Neural cell (in vitro differentiated cells): ENCODE results near the gene LUZP1.

Experiments
- MXI1 ChIP-seq: fragments of 450-650 bp; conservative IDR thresholded peaks from 2 replicates; pipeline ENCODE4 v1.6.1; 2014; ENCODE audit warnings: antibody characterized with exemption, mild to moderate bottlenecking; ENCODE audit not compliant: poor library complexity, severe bottlenecking
- TF ChIP-seq, protein P1 (sequence below): fragments of 450-650 bp; IDR thresholded peaks from 2 replicates; pipeline ENCODE4 v1.5.1; 2014; ENCODE audit warnings: antibody characterized with exemption, mild to moderate bottlenecking, moderate library complexity; ENCODE audit not compliant: poor library complexity, severe bottlenecking
- TF ChIP-seq, protein P2 (sequence below): IDR thresholded peaks from 2 replicates; pipeline ENCODE4 v1.6.1; 2012; ENCODE audit warnings: borderline replicate concordance

DNA sequence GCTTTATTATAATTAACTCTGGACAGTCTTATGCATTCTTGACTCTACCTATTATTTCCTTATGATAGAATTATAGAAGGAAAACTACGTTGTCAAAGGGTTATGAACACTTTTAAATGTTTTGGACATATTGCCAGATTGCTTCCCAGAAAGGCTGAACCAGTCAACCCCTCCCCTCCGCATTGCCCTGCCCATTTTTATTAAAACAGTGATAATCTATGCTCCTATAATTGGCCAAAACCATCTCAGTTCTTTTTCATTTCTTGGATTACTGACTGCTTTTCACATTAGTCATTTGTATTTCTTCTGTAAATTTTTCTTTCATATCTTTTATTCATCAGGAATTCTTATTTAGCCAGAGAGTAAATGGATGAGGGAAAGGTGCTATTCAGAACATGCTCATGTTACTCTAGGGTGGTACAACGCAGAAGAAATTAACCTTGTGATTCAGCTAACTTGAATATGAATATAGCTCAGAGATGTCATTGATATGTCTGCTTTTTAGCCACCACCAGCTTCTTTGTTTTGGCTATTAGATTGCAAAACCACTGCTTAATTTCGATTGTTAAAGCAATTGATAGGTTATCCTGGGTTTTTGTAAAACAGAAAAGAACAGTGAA lies 117.3 kb downstream of the LUZP1 start:
- TF ChIP-seq, protein P1, sequence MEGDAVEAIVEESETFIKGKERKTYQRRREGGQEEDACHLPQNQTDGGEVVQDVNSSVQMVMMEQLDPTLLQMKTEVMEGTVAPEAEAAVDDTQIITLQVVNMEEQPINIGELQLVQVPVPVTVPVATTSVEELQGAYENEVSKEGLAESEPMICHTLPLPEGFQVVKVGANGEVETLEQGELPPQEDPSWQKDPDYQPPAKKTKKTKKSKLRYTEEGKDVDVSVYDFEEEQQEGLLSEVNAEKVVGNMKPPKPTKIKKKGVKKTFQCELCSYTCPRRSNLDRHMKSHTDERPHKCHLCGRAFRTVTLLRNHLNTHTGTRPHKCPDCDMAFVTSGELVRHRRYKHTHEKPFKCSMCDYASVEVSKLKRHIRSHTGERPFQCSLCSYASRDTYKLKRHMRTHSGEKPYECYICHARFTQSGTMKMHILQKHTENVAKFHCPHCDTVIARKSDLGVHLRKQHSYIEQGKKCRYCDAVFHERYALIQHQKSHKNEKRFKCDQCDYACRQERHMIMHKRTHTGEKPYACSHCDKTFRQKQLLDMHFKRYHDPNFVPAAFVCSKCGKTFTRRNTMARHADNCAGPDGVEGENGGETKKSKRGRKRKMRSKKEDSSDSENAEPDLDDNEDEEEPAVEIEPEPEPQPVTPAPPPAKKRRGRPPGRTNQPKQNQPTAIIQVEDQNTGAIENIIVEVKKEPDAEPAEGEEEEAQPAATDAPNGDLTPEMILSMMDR: no peak
- TF ChIP-seq MXI1: no peak
- TF ChIP-seq, protein P2, sequence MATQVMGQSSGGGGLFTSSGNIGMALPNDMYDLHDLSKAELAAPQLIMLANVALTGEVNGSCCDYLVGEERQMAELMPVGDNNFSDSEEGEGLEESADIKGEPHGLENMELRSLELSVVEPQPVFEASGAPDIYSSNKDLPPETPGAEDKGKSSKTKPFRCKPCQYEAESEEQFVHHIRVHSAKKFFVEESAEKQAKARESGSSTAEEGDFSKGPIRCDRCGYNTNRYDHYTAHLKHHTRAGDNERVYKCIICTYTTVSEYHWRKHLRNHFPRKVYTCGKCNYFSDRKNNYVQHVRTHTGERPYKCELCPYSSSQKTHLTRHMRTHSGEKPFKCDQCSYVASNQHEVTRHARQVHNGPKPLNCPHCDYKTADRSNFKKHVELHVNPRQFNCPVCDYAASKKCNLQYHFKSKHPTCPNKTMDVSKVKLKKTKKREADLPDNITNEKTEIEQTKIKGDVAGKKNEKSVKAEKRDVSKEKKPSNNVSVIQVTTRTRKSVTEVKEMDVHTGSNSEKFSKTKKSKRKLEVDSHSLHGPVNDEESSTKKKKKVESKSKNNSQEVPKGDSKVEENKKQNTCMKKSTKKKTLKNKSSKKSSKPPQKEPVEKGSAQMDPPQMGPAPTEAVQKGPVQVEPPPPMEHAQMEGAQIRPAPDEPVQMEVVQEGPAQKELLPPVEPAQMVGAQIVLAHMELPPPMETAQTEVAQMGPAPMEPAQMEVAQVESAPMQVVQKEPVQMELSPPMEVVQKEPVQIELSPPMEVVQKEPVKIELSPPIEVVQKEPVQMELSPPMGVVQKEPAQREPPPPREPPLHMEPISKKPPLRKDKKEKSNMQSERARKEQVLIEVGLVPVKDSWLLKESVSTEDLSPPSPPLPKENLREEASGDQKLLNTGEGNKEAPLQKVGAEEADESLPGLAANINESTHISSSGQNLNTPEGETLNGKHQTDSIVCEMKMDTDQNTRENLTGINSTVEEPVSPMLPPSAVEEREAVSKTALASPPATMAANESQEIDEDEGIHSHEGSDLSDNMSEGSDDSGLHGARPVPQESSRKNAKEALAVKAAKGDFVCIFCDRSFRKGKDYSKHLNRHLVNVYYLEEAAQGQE: no peak
